ENCODE results near the gene TMEM208. TPM values are rescaled to one million over a fixed set of nuclear protein-coding genes. Genes with fewer than 3 reads are reported as not detected.

TMEM208 gene
- total RNA-seq, 4 donors from 2014 or later, result 33.0 to 45.4 (median 40.8) TPM

- no peak for ATAC-seq (ENCODE audit: low FRiP score)
- TF ChIP-seq CTCF (IDR thresholded peaks at IDR 0.05), result no peak
- no peak for DNase-seq (ENCODE audit: low spot score)
These were observed 28.6 kb upstream of the TMEM208 start for GRCh38 chr16:67198238-67198734.

GRCh38 chr16:67199011-67199807, 27.7 kb upstream of the TMEM208 start, which contains the start of gene ELMO3:
TSS of gene ELMO3 (plus strand) at chr16:67199131. CDS start at chr16:67199327, 196 bp downstream.
- ATAC-seq (ENCODE audit: low FRiP score), result peak; percentile 42
- DNase-seq (ENCODE audit: low spot score), result no peak
- no peak for TF ChIP-seq CTCF (IDR thresholded peaks at IDR 0.05)

GRCh38 chr16:67199808-67200198, 27.1 kb upstream of the TMEM208 start:
- DNase-seq (ENCODE audit: low spot score) (no peak), ATAC-seq (ENCODE audit: low FRiP score) (no peak)
- TF ChIP-seq CTCF (IDR thresholded peaks at IDR 0.05), result no peak

GRCh38 chr16:67200491-67200890, 26.4 kb upstream of the TMEM208 start:
- DNase-seq (ENCODE audit: low spot score) (no peak), ATAC-seq (ENCODE audit: low FRiP score) (no peak)
- TF ChIP-seq CTCF (IDR thresholded peaks at IDR 0.05), result no peak

- no peak for TF ChIP-seq CTCF (IDR thresholded peaks at IDR 0.05)
- no peak for ATAC-seq (ENCODE audit: low FRiP score)
- DNase-seq (ENCODE audit: low spot score), result no peak
These were observed 25.3 kb upstream of the TMEM208 start for GRCh38 chr16:67201411-67202345.

GRCh38 chr16:67202426-67202825, 24.5 kb upstream of the TMEM208 start:
- ATAC-seq (ENCODE audit: low FRiP score), result no peak
- no peak for TF ChIP-seq CTCF (IDR thresholded peaks at IDR 0.05)
- no peak for DNase-seq (ENCODE audit: low spot score)

All from omental fat pad (tissue), 4 donors.